Stomach (tissue), 9 donors: ENCODE data around the gene CNTN1. TPM values are rescaled to one million over a fixed set of nuclear protein-coding genes. Genes with fewer than 3 reads are reported as not detected.
A peak's percentile ranks its signal among the peaks of the same experiment; 100 is the strongest.

ENCODE experiments used
- DNase-seq, 2 donors: peaks; one replicate each; pipeline versions ENCODE4 v3.0.0 to v3.0.0-alpha.2; 2013 to 2019
- H3K27ac ChIP-seq, 5 donors: fragments of 200-600 bp in 4 of 5; sonication (generic) in 4 of 5; one replicate each; pipeline ENCODE4 v1.5.1; 2013 to 2019; ENCODE audit warnings: mild to moderate bottlenecking in 1 of 5, moderate library complexity in 1 of 5
- H3K27me3 ChIP-seq, 3 donors: fragments of 200-600 bp; sonication (generic); one replicate each; pipeline ENCODE4 v1.5.1; 2017 to 2019; ENCODE audit warnings: mixed run types in 1 of 3
- H3K36me3 ChIP-seq, 4 donors: fragments of 200-600 bp; sonication (generic); 1 replicate in 3 of 4; 2 replicates in 1 of 4; pipeline ENCODE4 v1.5.1; 2016 to 2019
- H3K4me1 ChIP-seq, 4 donors: fragments of 200-600 bp; sonication (generic); one replicate each; pipeline ENCODE4 v1.5.1; 2016 to 2019
- H3K4me3 ChIP-seq, 4 donors: fragments of 200-600 bp; sonication (generic) in 3 of 4; one replicate each; pipeline ENCODE4 v1.5.1; 2016 to 2019; ENCODE audit warnings: mild to moderate bottlenecking in 1 of 4
- H3K9me3 ChIP-seq, 4 donors: fragments of 200-600 bp; sonication (generic); one replicate each; pipeline ENCODE4 v1.5.1; 2016 to 2019
- CTCF ChIP-seq, 7 experiments: fragments of 450-650 bp in 4 of 7; fragments of 200-600 bp in 3 of 7; sonication (generic) in 3 of 7; IDR thresholded peaks; one replicate each; pipeline ENCODE4 v1.5.1; 2016 to 2019; ENCODE audit warnings: antibody characterized with exemption in 7 of 7, control low read depth in 2 of 7, mild to moderate bottlenecking in 1 of 7
- EP300 ChIP-seq: sonication (generic); formaldehyde crosslinking; IDR thresholded peaks from one replicate; pipeline ENCODE4 v1.6.1; 2017; ENCODE audit warnings: antibody characterized with exemption
- POLR2A ChIP-seq, 4 donors: fragments of 450-650 bp; IDR thresholded peaks; one replicate each; pipeline ENCODE4 v1.6.1; 2016; ENCODE audit warnings: antibody characterized with exemption in 4 of 4, control low read depth in 2 of 4, mild to moderate bottlenecking in 1 of 4, moderate library complexity in 1 of 4
- POLR2AphosphoS5 ChIP-seq, 3 donors: sonication (generic); formaldehyde crosslinking; IDR thresholded peaks; one replicate each; pipeline ENCODE4 v1.6.1; 2016; ENCODE audit warnings: antibody characterized with exemption in 3 of 3
- WGBS, 5 donors: extraction: QIAGEN DNeasy Blood & Tissue Kit in 3 of 5; methylation state at CpG; one replicate each; pipeline versions ENCODE4 v1.1.5 to v1.1.7; 2013 to 2018; 5-methylcytosine and 5-hydroxymethylcytosine counted together
- intact Hi-C: fragments of 100-400 bp; cut with DNase I; formaldehyde crosslinking; loops from one replicate; pipeline ENCODE4 v1.15.1; 2023; ENCODE audit warnings: low total_unique reads
- polyA plus RNA-seq, 3 donors: library from polyadenylated mRNA; stranded (reverse); fragments of 200-250 nt; gene quantifications; one replicate each; pipeline ENCODE4 v1.2.3, GENCODE V29; 2013
- total RNA-seq, 5 donors: library from RNA; depleted of rRNA; stranded (reverse); fragments of >200 nt; gene quantifications; one replicate each; pipeline versions ENCODE4 v1.1.0 to v1.2.3, GENCODE V29; 2014 to 2016
- donor health status: healthy with polysubstance abuse.
- donor health status: Bipolar disorder and iron deficiency.
- donor health status: healthy.

Gene CNTN1
- total and polyA plus RNA-seq, 8 donors = 0.68 to 68.3 (median 7.1) TPM

GRCh38 chr12:40645361-40645760, 46.9 kb upstream of the CNTN1 start:
- Histone ChIP-seq H3K36me3 (no peaks in the 10 kb centered on the region), H3K4me1 (peaks cover 0 to 6% (median 0%) of the 10 kb centered on the region in 4 donors), H3K9me3 (peaks cover 0 to 10% (median 4%) of the 10 kb centered on the region in 4 donors), H3K4me3 (no peak overlapping the region), H3K27ac (no peak overlapping the region), H3K27me3 (no peaks in the 10 kb centered on the region)
- intact Hi-C loops = no loop called here
- no peak for DNase-seq
- 67 to 81% (median 76%) methylated on average over 3 of the region's 3 CpGs for WGBS, 5 donors
- TF ChIP-seq CTCF (IDR thresholded peaks at IDR 0.05) (no peak), POLR2AphosphoS5 (IDR thresholded peaks at IDR 0.05) (no peak), POLR2A (IDR thresholded peaks at IDR 0.05) (no peak), EP300 (no peak)

DNA sequence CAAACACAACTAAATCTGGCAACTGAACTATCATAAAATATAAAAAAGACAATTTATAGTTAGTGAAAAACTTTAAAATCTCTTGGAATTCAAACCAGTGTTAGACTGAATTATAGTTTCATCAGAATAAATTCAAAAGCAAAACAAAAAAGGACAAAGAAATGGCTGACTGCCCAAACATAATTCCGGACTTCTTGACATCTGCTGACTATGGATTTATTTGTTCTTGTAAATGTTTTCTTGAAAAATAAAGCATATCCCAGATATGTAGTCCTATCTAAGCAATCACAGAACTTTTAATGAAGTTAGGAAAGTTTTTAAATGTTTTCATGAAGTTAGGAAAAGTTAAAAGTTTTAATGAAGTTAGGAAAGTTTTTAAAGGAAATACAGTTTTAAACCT, 45.8 kb upstream of the CNTN1 start:
- intact Hi-C loops = no loop called here
- no peaks in the 10 kb centered on the region for H3K36me3 ChIP-seq
- 20 to 51% (median 44%) methylated on average over 1 of the region's 1 CpG for WGBS, 5 donors
- peaks cover 0 to 13% (median 6%) of the 10 kb centered on the region in 4 donors for H3K9me3 ChIP-seq
- DNase-seq = peak in 1 of 2 donors; percentile 34
- no peak overlapping the region for H3K4me3 ChIP-seq
- no peaks in the 10 kb centered on the region for H3K27me3 ChIP-seq
- TF ChIP-seq CTCF (IDR thresholded peaks at IDR 0.05) (no peak), POLR2AphosphoS5 (IDR thresholded peaks at IDR 0.05) (no peak), POLR2A (IDR thresholded peaks at IDR 0.05) (no peak), EP300 (no peak)
- no peak overlapping the region for H3K27ac ChIP-seq
- peaks cover 0 to 6% (median 0%) of the 10 kb centered on the region in 4 donors for H3K4me1 ChIP-seq

DNA sequence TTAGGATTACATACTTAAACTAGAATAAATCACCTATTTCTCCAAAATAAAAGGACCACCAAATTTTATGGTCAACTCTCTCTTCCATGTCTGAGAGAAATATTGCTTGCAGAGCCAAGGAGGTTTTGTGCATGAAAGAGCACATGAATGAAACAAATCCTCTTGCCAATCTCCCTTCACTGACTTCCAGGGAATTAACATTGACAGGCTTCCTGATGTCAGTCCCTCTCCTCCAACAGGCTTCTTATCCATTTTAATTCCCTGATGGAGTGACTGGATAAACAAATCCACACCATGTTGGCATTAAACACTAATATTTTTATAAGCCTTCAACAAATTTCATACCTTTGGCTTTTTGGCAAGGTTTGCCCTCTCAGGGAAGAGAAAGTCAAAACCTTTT, 45.3 kb upstream of the CNTN1 start:
- Histone ChIP-seq H3K4me3 (no peak overlapping the region), H3K9me3 (peaks cover 0 to 15% (median 8%) of the 10 kb centered on the region in 4 donors), H3K27me3 (no peaks in the 10 kb centered on the region), H3K36me3 (no peaks in the 10 kb centered on the region), H3K4me1 (peaks cover 0 to 6% (median 0%) of the 10 kb centered on the region in 4 donors), H3K27ac (no peak overlapping the region)
- no peak for TF ChIP-seq EP300
- TF ChIP-seq CTCF (IDR thresholded peaks at IDR 0.05) = no peak
- TF ChIP-seq POLR2AphosphoS5 (IDR thresholded peaks at IDR 0.05) = no peak
- no peak for TF ChIP-seq POLR2A (IDR thresholded peaks at IDR 0.05)
- no peak for DNase-seq
- intact Hi-C loops = no loop called here

DNA sequence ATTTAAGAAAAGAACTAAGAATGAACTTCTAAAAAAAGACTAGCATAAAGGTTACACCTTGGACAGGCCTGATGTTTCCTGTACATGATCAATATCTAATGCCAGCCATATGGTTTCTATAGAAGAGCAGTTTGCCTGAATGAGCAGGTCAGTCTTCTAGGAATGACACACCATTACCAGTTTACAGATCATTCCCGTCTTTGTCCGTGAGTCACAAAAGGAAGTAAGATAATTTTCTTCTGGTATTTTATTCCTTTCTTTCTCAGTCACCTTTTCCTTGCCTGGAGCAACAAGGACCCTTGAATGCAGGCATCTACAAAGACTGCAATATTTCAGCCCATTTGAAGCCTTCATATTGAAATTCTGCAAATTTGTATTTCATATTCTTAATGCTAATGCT, 44.6 kb upstream of the CNTN1 start:
- WGBS, 5 donors = 54 to 71% (median 67%) methylated on average over 2 of the region's 2 CpGs
- no peak overlapping the region for H3K4me3 ChIP-seq
- peaks cover 0 to 11% (median 6%) of the 10 kb centered on the region in 4 donors for H3K9me3 ChIP-seq
- H3K4me1 ChIP-seq = peaks cover 0 to 6% (median 0%) of the 10 kb centered on the region in 4 donors
- no peaks in the 10 kb centered on the region for H3K27me3 ChIP-seq
- no peaks in the 10 kb centered on the region for H3K36me3 ChIP-seq
- no peak overlapping the region for H3K27ac ChIP-seq
- intact Hi-C loops = no loop called here
- TF ChIP-seq CTCF (IDR thresholded peaks at IDR 0.05) (no peak), EP300 (no peak), POLR2A (IDR thresholded peaks at IDR 0.05) (no peak), POLR2AphosphoS5 (IDR thresholded peaks at IDR 0.05) (no peak)
- DNase-seq = no peak
